ENCODE measurements around the gene NCL.

DNA sequence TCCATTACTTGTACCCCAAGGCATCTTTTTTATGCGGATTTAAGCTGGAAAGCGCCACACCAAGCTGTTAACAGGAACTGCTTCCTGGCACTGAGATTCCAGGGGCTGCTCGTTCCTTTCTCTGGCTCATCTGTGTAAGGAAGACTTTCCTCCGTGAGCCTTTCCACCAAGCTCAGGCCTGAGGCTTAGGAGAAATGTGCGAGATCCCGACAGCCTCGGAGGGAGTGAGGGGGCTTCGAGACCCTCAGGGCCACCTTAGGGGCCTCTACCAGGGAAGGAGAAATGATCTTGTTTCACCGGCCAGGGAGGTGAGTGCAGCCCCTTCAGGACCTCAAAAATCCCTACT, 51.7 kb downstream of the NCL start:
- TF ChIP-seq EZH2 (IDR thresholded peaks at IDR 0.05) (no peak), POLR2AphosphoS5 (IDR thresholded peaks at IDR 0.05; ENCODE audit: borderline replicate concordance, low read depth, low read length) (no peak), FOXP2 (optimal IDR thresholded peaks at IDR 0.05; ENCODE audit: control extremely low read depth, extremely low read length, insufficient read depth) (no peak)
